ENCODE measurements around the gene ASB13. TPM values are rescaled to one million over a fixed set of nuclear protein-coding genes. Genes with fewer than 3 reads are reported as not detected.

ASB13 gene
- total RNA-seq, 1 experiment from 2014 or later, result 25.9 TPM

DNA sequence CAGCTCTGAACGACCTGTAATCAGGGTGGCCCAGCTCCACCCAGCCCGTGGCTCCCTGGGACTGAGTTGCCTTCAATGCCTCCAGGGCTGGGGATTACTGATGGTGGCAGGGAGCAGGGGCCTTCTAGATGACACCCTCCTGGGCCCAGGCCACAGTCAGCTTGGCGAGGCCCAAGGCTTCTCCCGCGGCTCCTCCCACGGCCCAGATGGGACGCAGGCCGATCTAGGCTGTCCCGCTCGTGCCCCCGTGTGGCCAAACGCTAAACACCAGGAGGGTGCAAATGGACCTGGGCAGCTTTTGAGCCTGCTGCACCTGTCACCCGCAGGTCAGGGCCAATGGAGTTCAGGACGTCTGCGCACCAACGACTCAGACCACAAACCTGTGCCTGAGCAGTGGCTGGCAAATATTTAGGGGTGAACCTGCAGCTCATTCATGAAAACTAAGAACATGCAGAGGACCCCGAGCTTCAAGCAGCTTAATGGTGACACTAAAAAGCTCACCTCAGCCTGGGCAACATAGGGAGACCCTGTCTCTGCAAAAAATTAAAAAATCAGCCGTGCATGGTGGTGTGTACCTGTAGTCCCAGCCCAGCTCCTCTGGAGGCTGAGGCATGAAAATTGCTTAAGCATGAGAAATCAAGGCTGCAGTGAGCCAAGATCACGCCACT, 43.2 kb downstream of the ASB13 start:
- Histone ChIP-seq H4K20me1 (ENCODE audit: insufficient read depth) (no peaks in the 10 kb centered on the region), H3K27me3 (ENCODE audit: insufficient read depth, low read length) (no peaks in the 10 kb centered on the region), H3K27ac (ENCODE audit: low read depth, low read length) (no peak overlapping the region), H3K9ac (ENCODE audit: low read length) (no peak overlapping the region), H3K9me2 (ENCODE audit: insufficient read depth) (no peaks in the 10 kb centered on the region), H3K4me2 (ENCODE audit: low read length) (peak overlapping the region; percentile 33; the same call in 1 of the 2 replicates), H3K4me1 (ENCODE audit: control insufficient read depth in 1 of 2, insufficient read depth in 2 of 2, low read length in 2 of 2) (peaks cover 0 to 6% of the 10 kb centered on the region in 2 experiments; a peak in 2 of 4 replicates), H3K9me3 (ENCODE audit: control insufficient read depth in 1 of 2, insufficient read depth in 1 of 2, low read depth in 1 of 2, low read length in 2 of 2) (no peaks in the 10 kb centered on the region), H3K79me2 (ENCODE audit: insufficient read depth, low read length) (no peaks in the 10 kb centered on the region), H3K36me3 (ENCODE audit: control insufficient read depth in 1 of 2, insufficient read depth in 2 of 2, low read length in 2 of 2) (no peaks in the 10 kb centered on the region), H3K4me3 (replicated peaks in 1 of 2; ENCODE audit: low read depth in 1 of 2, low read length in 2 of 2) (no peak overlapping the region), H2AFZ (ENCODE audit: low read depth, low read length, poor library complexity, severe bottlenecking) (peak overlapping the region; percentile 78)
- DNase-seq (ENCODE audit: low read depth, low spot score) (peak; percentile 76), ATAC-seq (peak; percentile 99)
- ChIA-PET RAD21 (ENCODE audit: low non-redundant PET in 1 of 2, low total read pairs in 2 of 2, uncharacterized antibody in 2 of 2, unreplicated experiment in 2 of 2) (interaction anchor here (0.8 to 1.7 kb wide), 10 partner anchors 74 to 808 kb away, joined by 3 to 8 read pairs (median 4); no protein-coding TSS in a partner anchor), POLR2A (interaction anchor here (1.6 to 2.1 kb wide), 2 partner anchors 176 to 182 kb away, joined by 4 to 12 read pairs; no protein-coding TSS in a partner anchor), CTCF (interaction anchor here (0.5 to 2.3 kb wide), 14 partner anchors 9 to 808 kb away, joined by 3 to 59 read pairs (median 4); no protein-coding TSS in a partner anchor)
- no TSS peak for BruUV-seq (replicated peaks)
- TF ChIP-seq RAD21 (IDR thresholded peaks at IDR 0.05; ENCODE audit: low read depth), result peak; percentile 99
- TF ChIP-seq YY1 (IDR thresholded peaks at IDR 0.05; ENCODE audit: extremely low read depth, insufficient replicate concordance, low read depth, low read length), result peak; percentile 68
- TF ChIP-seq, protein P1, sequence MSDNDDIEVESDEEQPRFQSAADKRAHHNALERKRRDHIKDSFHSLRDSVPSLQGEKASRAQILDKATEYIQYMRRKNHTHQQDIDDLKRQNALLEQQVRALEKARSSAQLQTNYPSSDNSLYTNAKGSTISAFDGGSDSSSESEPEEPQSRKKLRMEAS (IDR thresholded peaks at IDR 0.05), result 0 out of 2 replicates have a peak, but pooled peaks have one; percentile 34
- no peak for TF ChIP-seq SIN3A (IDR thresholded peaks at IDR 0.05; ENCODE audit: low read depth)
- no peak for TF ChIP-seq SRF (IDR thresholded peaks at IDR 0.05; ENCODE audit: low read depth)
- no peak for TF ChIP-seq POLR2AphosphoS5 (IDR thresholded peaks at IDR 0.05; ENCODE audit: low read depth, low read length)
- no peak for TF ChIP-seq JUND (IDR thresholded peaks at IDR 0.05)
- no peak for TF ChIP-seq EGR1 (IDR thresholded peaks at IDR 0.05; ENCODE audit: low read depth)
- TF ChIP-seq EZH2phosphoT487 (IDR thresholded peaks at IDR 0.05; ENCODE audit: borderline replicate concordance), result no peak
- TF ChIP-seq, protein P2, sequence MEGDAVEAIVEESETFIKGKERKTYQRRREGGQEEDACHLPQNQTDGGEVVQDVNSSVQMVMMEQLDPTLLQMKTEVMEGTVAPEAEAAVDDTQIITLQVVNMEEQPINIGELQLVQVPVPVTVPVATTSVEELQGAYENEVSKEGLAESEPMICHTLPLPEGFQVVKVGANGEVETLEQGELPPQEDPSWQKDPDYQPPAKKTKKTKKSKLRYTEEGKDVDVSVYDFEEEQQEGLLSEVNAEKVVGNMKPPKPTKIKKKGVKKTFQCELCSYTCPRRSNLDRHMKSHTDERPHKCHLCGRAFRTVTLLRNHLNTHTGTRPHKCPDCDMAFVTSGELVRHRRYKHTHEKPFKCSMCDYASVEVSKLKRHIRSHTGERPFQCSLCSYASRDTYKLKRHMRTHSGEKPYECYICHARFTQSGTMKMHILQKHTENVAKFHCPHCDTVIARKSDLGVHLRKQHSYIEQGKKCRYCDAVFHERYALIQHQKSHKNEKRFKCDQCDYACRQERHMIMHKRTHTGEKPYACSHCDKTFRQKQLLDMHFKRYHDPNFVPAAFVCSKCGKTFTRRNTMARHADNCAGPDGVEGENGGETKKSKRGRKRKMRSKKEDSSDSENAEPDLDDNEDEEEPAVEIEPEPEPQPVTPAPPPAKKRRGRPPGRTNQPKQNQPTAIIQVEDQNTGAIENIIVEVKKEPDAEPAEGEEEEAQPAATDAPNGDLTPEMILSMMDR (IDR thresholded peaks at IDR 0.05 in 2 of 3, conservative IDR thresholded peaks at IDR 0.05 in 1 of 3; ENCODE audit: borderline replicate concordance in 1 of 3, insufficient read depth in 1 of 3, low read depth in 2 of 3, low read length in 2 of 3), result peak; percentile 89 to 94 (median 91)
- no peak for TF ChIP-seq TCF7L2 (IDR thresholded peaks at IDR 0.05; ENCODE audit: borderline replicate concordance, extremely low read depth, insufficient read depth, insufficient read length)
- peak; percentile 44; the same call in 1 of the 2 replicates for TF ChIP-seq ZFX (IDR thresholded peaks at IDR 0.05)
- TF ChIP-seq, protein P3, sequence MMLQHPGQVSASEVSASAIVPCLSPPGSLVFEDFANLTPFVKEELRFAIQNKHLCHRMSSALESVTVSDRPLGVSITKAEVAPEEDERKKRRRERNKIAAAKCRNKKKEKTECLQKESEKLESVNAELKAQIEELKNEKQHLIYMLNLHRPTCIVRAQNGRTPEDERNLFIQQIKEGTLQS (IDR thresholded peaks at IDR 0.05), result no peak
- intact Hi-C loops (cut with micrococcal nuclease), result loop anchor here (1.0 to 10.0 kb wide), 4 partner anchors 38 to 808 kb away; no protein-coding TSS in a partner anchor

Data from HCT116 (cell line).